Activated naive CD8-positive, alpha-beta T cell treated with anti-CD3 and anti-CD28 coated beads for 36 hours (primary cell): ENCODE measurements around the gene CUZD1. TPM values are rescaled to one million over a fixed set of nuclear protein-coding genes. Genes with fewer than 3 reads are reported as not detected.
"Not testable (repeated sequence)": the region's sequence is repeated elsewhere in the genome, so short reads cannot be mapped to it uniquely, and the experiment has no call there.

Experiments used
- DNase-seq: peaks from one replicate; pipeline ENCODE4 v3.0.0; 2021
- H3K27ac Mint-ChIP-seq: one replicate; pipeline ENCODE4 v1.8.0; 2022; ENCODE audit warnings: mild to moderate bottlenecking, moderate library complexity, mixed read lengths
- H3K27me3 Mint-ChIP-seq: one replicate; pipeline ENCODE4 v1.8.0; 2022; ENCODE audit warnings: mild to moderate bottlenecking, mixed read lengths
- H3K36me3 Mint-ChIP-seq: one replicate; pipeline ENCODE4 v1.8.0; 2021; ENCODE audit warnings: mild to moderate bottlenecking, mixed read lengths
- H3K4me1 Mint-ChIP-seq: one replicate; pipeline ENCODE4 v1.8.0; 2021; ENCODE audit warnings: mixed read lengths
- H3K4me3 Mint-ChIP-seq: one replicate; pipeline ENCODE4 v1.8.0; 2022; ENCODE audit warnings: mild to moderate bottlenecking, moderate library complexity, mixed read lengths
- H3K9me3 Mint-ChIP-seq: one replicate; pipeline ENCODE4 v1.8.0; 2022; ENCODE audit warnings: mixed read lengths
- total RNA-seq, 2 experiments: library from RNA; stranded (reverse); gene quantifications; one replicate each; pipeline ENCODE4 v1.2.3, GENCODE V29; 2021

Gene CUZD1
- total RNA-seq, 2 experiments from 2014 or later, result 1.7 to 2.0 TPM

- no peaks in the 10 kb centered on the region for H3K27me3 Mint-ChIP-seq
- peaks cover 15% of the 10 kb centered on the region for H3K4me1 Mint-ChIP-seq
- peaks cover 34% of the 10 kb centered on the region for H3K36me3 Mint-ChIP-seq
- no peak for DNase-seq
- H3K4me3 Mint-ChIP-seq, result no peak overlapping the region
- H3K27ac Mint-ChIP-seq, result no peak overlapping the region
- H3K9me3 Mint-ChIP-seq, result peaks cover 4% of the 10 kb centered on the region
Measured at GRCh38 chr10:122864194-122864592, 18.5 kb upstream of the CUZD1 start.

DNA sequence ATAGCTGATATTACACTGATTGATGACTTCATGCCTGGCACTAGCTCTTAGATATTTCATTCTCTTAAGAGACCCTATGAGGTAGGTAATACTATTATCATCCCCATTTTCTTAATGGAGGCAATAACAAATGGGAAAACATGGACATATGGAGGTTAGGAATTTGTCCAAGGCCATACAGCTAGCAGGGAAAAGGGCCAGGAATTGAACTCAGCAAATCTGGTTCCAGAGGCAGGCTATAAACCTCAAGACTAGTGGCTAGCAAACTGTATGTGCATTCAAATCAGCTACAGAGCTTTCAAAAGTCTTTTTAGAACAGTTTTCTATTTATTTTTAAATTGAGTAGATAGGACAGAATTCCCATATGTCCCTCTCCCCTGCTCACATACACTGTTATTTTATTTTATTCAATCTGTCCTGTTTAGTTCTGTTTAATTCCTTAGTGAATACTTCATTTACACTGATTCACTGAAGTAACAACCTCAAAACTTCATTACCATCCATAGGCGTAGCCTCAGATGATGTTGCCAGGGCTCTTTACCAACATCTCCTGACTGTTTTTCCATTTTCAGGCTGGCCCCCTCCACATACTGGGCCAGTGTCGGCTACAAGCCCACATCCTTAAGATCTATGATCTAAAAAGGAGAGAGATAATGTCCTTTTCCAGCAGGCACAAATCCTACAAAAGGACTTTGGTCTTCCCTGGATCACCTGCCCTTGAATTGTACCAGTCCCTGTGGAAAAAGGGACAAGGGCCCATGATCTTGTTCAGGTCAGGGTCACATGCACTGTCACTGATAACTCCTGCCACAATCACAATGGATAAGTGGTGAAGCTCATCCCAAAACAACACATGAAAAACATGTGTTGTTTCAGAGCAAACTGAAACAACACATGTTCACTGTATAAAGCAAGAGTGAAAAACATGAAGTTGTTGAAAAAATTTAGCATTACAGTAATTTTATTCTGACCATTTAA lies 17.8 kb upstream of the CUZD1 start:
- Mint-ChIP-seq H3K27ac (no peak overlapping the region), H3K4me3 (no peak overlapping the region), H3K9me3 (peaks cover 4% of the 10 kb centered on the region), H3K27me3 (no peaks in the 10 kb centered on the region), H3K36me3 (peaks cover 37% of the 10 kb centered on the region), H3K4me1 (peaks cover 15% of the 10 kb centered on the region)
- no peak for DNase-seq

GRCh38 chr10:122861711-122862161 lies 16.1 kb upstream of the CUZD1 start:
- Mint-ChIP-seq H3K4me3 (no peak overlapping the region), H3K9me3 (no peaks in the 10 kb centered on the region), H3K36me3 (peaks cover 32% of the 10 kb centered on the region), H3K27me3 (no peaks in the 10 kb centered on the region), H3K4me1 (peaks cover 12% of the 10 kb centered on the region), H3K27ac (no peak overlapping the region)
- DNase-seq, result no peak

DNA sequence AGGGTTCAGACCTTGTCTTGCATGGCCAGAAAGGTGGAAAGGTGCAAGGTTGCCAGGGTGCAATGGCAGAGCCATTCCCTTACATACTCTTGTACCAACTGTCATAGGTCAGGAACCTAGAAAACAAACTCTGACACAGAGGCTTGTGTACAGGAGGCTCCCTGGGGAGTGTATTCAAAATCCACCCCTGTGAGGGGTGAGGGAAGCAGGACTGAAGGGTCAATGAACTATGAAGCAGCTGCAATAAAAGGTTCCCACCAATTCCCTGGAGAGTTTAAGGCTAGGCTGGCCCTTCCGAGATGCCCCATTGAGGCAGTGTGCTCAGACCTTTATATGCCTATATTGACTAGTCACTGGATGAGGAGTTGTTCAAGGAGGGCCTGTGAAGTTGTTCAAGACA lies 13.9 kb upstream of the CUZD1 start:
- Mint-ChIP-seq H3K4me1 (peaks cover 15% of the 10 kb centered on the region), H3K9me3 (no peaks in the 10 kb centered on the region), H3K27ac (no peak overlapping the region), H3K4me3 (no peak overlapping the region), H3K36me3 (peaks cover 42% of the 10 kb centered on the region), H3K27me3 (no peaks in the 10 kb centered on the region)
- DNase-seq, result no peak

- not testable (repeated sequence) for H3K27me3 Mint-ChIP-seq, H3K9me3 Mint-ChIP-seq, H3K4me3 Mint-ChIP-seq, H3K27ac Mint-ChIP-seq, DNase-seq
- Mint-ChIP-seq H3K36me3 (peaks cover 55% of the 10 kb centered on the region), H3K4me1 (peaks cover 16% of the 10 kb centered on the region)
Measured at GRCh38 chr10:122858042-122858441, 12.4 kb upstream of the CUZD1 start.

GRCh38 chr10:122856902-122857301 lies 11.2 kb upstream of the CUZD1 start:
- Mint-ChIP-seq H3K4me3 (no peak overlapping the region), H3K36me3 (peaks cover 61% of the 10 kb centered on the region), H3K27ac (no peak overlapping the region), H3K4me1 (peaks cover 15% of the 10 kb centered on the region), H3K27me3 (no peaks in the 10 kb centered on the region), H3K9me3 (no peaks in the 10 kb centered on the region)
- DNase-seq, result no peak

DNA sequence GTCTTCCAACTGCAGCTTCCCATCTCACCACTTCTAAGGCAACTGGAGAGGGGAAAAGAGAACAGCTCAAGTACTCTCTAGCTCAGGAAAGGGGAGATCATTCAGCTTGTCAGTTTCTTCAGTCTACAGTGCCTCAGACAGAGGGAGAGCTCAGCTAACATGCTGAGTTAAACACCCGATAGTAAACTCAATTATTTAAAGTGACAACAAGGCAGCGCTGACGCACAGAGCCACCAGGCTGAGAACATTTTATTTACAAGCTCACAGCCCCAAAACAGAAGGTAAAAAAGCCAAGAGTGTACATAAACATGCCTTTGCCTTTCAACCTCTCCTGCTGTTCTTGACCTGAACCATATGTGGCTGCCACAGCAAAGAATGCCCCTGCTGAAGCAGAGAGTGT lies 10.1 kb upstream of the CUZD1 start:
- H3K27ac Mint-ChIP-seq, result no peak overlapping the region
- H3K4me3 Mint-ChIP-seq, result no peak overlapping the region
- H3K27me3 Mint-ChIP-seq, result no peaks in the 10 kb centered on the region
- H3K4me1 Mint-ChIP-seq, result peaks cover 12% of the 10 kb centered on the region
- DNase-seq, result no peak
- peaks cover 60% of the 10 kb centered on the region for H3K36me3 Mint-ChIP-seq
- H3K9me3 Mint-ChIP-seq, result no peaks in the 10 kb centered on the region

DNA sequence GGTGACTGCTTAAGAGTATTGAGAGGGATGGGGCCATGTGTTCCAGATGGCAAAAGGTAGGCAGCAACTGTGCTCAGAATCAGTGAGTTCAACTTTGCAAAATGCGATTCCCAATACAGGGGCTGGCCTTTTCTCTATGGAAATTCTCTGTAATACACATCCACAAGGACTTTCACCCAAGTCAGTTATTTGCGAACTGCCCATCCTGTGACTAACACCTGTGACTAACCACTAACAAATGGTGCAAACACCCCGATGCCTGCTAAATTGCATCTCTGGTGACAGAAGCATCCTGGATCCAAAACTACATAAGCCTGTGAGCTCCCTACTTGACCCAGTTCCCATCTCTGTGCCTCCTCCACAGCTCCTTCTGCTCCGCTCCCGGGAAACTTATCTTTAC lies 9.0 kb upstream of the CUZD1 start:
- Mint-ChIP-seq H3K27me3 (no peaks in the 10 kb centered on the region), H3K36me3 (peaks cover 62% of the 10 kb centered on the region), H3K4me1 (peaks cover 12% of the 10 kb centered on the region), H3K27ac (no peak overlapping the region), H3K4me3 (no peak overlapping the region), H3K9me3 (no peaks in the 10 kb centered on the region)
- DNase-seq, result no peak

DNA sequence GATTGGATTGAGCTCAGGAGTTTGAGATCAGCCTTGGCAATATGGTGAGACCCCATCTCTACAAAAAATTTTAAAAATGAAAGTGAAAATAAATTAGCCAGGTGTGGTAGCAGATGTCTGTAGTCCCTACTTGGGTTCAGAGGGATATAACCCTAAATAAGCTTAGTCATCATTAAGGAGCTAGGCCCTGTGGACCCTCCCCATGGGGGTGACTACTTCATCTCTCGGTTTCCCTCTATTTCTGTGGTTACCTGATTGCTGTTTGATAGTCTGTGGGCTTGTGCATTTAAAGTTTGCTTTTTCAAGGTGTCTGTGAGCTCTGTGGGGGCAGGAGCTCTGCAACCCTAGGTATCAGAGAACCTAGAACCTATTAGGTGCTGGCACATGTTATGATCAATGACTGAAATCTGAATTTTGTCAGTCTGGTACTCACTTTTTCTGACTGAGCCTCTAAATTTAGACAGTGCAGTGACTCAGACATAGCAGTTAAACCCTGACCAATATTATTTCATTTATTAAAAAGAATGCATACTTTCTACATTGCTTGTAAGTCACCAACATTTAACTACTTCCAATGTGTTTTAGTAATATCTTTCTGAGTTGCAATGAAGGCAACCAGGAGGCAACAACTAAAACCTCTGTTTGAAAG lies 8.1 kb upstream of the CUZD1 start:
- H3K4me1 Mint-ChIP-seq, result peaks cover 12% of the 10 kb centered on the region
- H3K4me3 Mint-ChIP-seq, result no peak overlapping the region
- no peaks in the 10 kb centered on the region for H3K9me3 Mint-ChIP-seq
- H3K36me3 Mint-ChIP-seq, result peaks cover 55% of the 10 kb centered on the region
- peak overlapping the region; percentile 46 for H3K27ac Mint-ChIP-seq
- DNase-seq, result no peak
- H3K27me3 Mint-ChIP-seq, result no peaks in the 10 kb centered on the region

DNA sequence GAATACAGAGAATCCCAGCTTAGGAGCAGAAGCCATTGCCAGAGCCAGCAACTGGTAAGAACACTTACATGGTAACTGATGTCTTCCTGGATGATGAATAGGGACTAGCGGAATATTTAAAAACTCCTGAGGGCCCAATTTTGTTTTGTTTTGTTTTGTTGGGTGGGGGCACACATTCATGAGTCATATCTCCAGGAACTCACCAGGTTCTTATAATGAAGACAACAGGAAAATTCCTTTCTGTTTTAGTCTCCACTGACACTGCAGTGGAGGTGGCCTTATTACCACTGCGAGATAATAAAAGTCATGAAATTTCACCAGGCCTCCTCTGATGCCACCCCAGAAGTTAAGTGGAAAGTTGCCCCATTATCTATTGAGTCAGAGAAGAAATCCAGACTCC lies 6.6 kb upstream of the CUZD1 start:
- H3K27me3 Mint-ChIP-seq, result no peaks in the 10 kb centered on the region
- no peak overlapping the region for H3K4me3 Mint-ChIP-seq
- H3K36me3 Mint-ChIP-seq, result peaks cover 50% of the 10 kb centered on the region
- peaks cover 12% of the 10 kb centered on the region for H3K4me1 Mint-ChIP-seq
- no peak overlapping the region for H3K27ac Mint-ChIP-seq
- no peaks in the 10 kb centered on the region for H3K9me3 Mint-ChIP-seq
- no peak for DNase-seq

- Mint-ChIP-seq H3K4me1 (peaks cover 12% of the 10 kb centered on the region), H3K4me3 (no peak overlapping the region), H3K27ac (no peak overlapping the region), H3K9me3 (no peaks in the 10 kb centered on the region), H3K36me3 (peaks cover 59% of the 10 kb centered on the region), H3K27me3 (no peaks in the 10 kb centered on the region)
- no peak for DNase-seq
Measured at GRCh38 chr10:122850705-122851640, 5.3 kb upstream of the CUZD1 start.

DNA sequence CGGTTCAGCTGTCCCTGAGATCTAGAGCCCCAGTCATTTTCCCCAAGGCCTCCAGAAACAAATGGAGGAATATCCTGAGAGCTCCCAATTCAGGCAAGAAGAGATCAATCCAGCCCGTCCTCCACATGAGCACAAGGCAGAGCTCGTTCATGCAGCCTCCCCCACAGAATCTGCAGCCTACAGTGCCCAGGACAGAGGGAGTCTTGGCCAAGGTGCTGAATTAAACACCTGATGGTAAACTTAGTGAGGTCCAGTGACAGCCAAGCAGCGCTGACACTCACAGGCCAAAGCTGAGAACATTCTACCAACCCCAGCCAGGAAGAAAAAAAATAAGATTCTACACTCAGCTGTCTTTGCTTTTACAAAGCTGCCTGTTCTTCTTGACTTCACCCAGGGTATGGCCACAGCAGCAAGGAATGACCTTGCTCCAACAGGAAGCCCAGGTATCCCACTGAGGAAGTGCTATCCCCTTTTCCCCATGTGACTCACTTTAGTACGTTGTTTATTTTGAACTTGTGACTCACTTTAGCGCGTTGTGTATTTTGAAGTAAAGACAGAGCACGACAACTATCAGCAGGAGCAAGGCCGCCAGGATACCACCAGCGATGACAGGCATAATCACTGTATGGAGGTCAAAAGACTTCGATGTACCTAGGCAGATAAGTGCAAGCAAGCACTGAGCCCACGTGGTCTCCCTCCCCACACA lies 4.4 kb upstream of the CUZD1 start:
- Mint-ChIP-seq H3K9me3 (no peaks in the 10 kb centered on the region), H3K27me3 (no peaks in the 10 kb centered on the region), H3K36me3 (peaks cover 58% of the 10 kb centered on the region), H3K4me3 (no peak overlapping the region), H3K27ac (no peak overlapping the region), H3K4me1 (peaks cover 12% of the 10 kb centered on the region)
- no peak for DNase-seq

- Mint-ChIP-seq H3K9me3 (peaks cover 2% of the 10 kb centered on the region), H3K27me3 (no peaks in the 10 kb centered on the region), H3K36me3 (peaks cover 57% of the 10 kb centered on the region)
Measured at GRCh38 chr10:122849090-122849489, 3.4 kb upstream of the CUZD1 start.

More at GRCh38 chr10:122849090-122849489, 3.4 kb upstream of the CUZD1 start:
- Mint-ChIP-seq H3K27ac (no peak overlapping the region), H3K4me3 (no peak overlapping the region), H3K4me1 (peaks cover 5% of the 10 kb centered on the region)
- no peak for DNase-seq
